GM23338 (cell line): ENCODE data around the gene OGFOD2. TPM values are rescaled to one million over a fixed set of nuclear protein-coding genes. Genes with fewer than 3 reads are reported as not detected.

Source experiments
- ATAC-seq: fragments of 200-7000 bp; cut with Tn5 transposase; 3 replicates; pipeline ENCODE4 v1.9.1; 2020
- DNase-seq: peaks from one replicate; pipeline ENCODE4 v3.0.0-alpha.2; 2015; ENCODE audit warnings: low spot score
- H2AFZ ChIP-seq: fragments of 200-600 bp; sonication (generic); 2 replicates; pipeline ENCODE4 v1.8.0; 2016; ENCODE audit warnings: antibody characterized with exemption, mild to moderate bottlenecking, moderate library complexity
- H3F3A ChIP-seq: fragments of 200-600 bp; sonication (generic); replicated peaks from 2 replicates; pipeline ENCODE4 v1.8.0; 2017; ENCODE audit warnings: antibody characterized with exemption, mixed run types, low read depth
- H3K27ac ChIP-seq: fragments of 200-600 bp; sonication (generic); 2 replicates; pipeline ENCODE4 v1.6.1; 2016; ENCODE audit warnings: low read depth
- H3K27me3 ChIP-seq: fragments of 200-600 bp; sonication (generic); 2 replicates; pipeline ENCODE4 v1.8.0; 2016; ENCODE audit warnings: mild to moderate bottlenecking, mixed run types, moderate library complexity; ENCODE audit not compliant: insufficient read depth
- H3K36me3 ChIP-seq: fragments of 200-600 bp; sonication (generic); 2 replicates; pipeline ENCODE4 v1.8.0; 2016; ENCODE audit warnings: mild to moderate bottlenecking; ENCODE audit not compliant: insufficient read depth
- H3K4me1 ChIP-seq: fragments of 200-600 bp; sonication (generic); 2 replicates; pipeline ENCODE4 v1.8.0; 2016; ENCODE audit warnings: mild to moderate bottlenecking, moderate library complexity; ENCODE audit not compliant: insufficient read depth
- H3K4me2 ChIP-seq: fragments of 200-600 bp; sonication (generic); 2 replicates; pipeline ENCODE4 v1.7.1; 2017; ENCODE audit warnings: mixed run types
- H3K4me3 ChIP-seq: fragments of 200-600 bp; sonication (generic); 2 replicates; pipeline ENCODE4 v1.6.1; 2016; ENCODE audit warnings: mixed run types
- H3K79me2 ChIP-seq: fragments of 200-600 bp; sonication (generic); replicated peaks from 2 replicates; pipeline ENCODE4 v1.8.0; 2017; ENCODE audit warnings: mild to moderate bottlenecking; ENCODE audit not compliant: insufficient read depth
- H3K9me2 ChIP-seq: fragments of 200-600 bp; sonication (generic); 2 replicates; pipeline ENCODE4 v1.8.0; 2017; ENCODE audit not compliant: insufficient read depth
- H4K20me1 ChIP-seq: fragments of 200-600 bp; sonication (generic); replicated peaks from 2 replicates; pipeline ENCODE4 v1.8.0; 2017; ENCODE audit warnings: mild to moderate bottlenecking; ENCODE audit not compliant: insufficient read depth
- H3K27ac Mint-ChIP-seq: 2 replicates; pipeline ENCODE4 v1.8.0; 2020; ENCODE audit warnings: inconsistent platforms, mild to moderate bottlenecking, moderate library complexity, mixed read lengths
- H3K27me3 Mint-ChIP-seq: 3 replicates; pipeline ENCODE4 v1.8.0; 2022; ENCODE audit warnings: low read depth, mild to moderate bottlenecking, moderate library complexity, mixed read lengths, inconsistent platforms; ENCODE audit not compliant: insufficient read depth, poor library complexity
- H3K36me3 Mint-ChIP-seq: 3 replicates; pipeline ENCODE4 v1.8.0; 2021; ENCODE audit warnings: low read depth, mild to moderate bottlenecking, inconsistent platforms, moderate library complexity, mixed read lengths
- H3K4me1 Mint-ChIP-seq: 3 replicates; pipeline ENCODE4 v1.8.0; 2020; ENCODE audit warnings: mild to moderate bottlenecking, inconsistent platforms, mixed read lengths
- H3K4me3 Mint-ChIP-seq: 3 replicates; pipeline ENCODE4 v1.8.0; 2021; ENCODE audit warnings: moderate library complexity, mild to moderate bottlenecking, inconsistent platforms, mixed read lengths
- H3K9me3 Mint-ChIP-seq: 3 replicates; pipeline ENCODE4 v1.8.0; 2020; ENCODE audit warnings: moderate library complexity, mild to moderate bottlenecking, inconsistent platforms, mixed read lengths
- CREB1 ChIP-seq: fragments of 250-450 bp; sonication (Bioruptor Pico); IDR thresholded peaks from 2 replicates; pipeline ENCODE4 v1.5.0; 2020; ENCODE audit warnings: low read depth, mild to moderate bottlenecking, moderate library complexity
- CTCF ChIP-seq, 2 experiments: fragments of 200-600 bp in 1 of 2; sonication (generic) in 1 of 2; conservative IDR thresholded peaks; 2 replicates each; pipeline versions ENCODE4 v1.5.1 to v1.6.1; 2016 to 2017; ENCODE audit warnings: antibody characterized with exemption in 2 of 2, low read depth in 2 of 2, mild to moderate bottlenecking in 2 of 2, moderate library complexity in 1 of 2
- ETS1 ChIP-seq: IDR thresholded peaks from 2 replicates; pipeline ENCODE4 v1.6.1; 2016; ENCODE audit warnings: antibody characterized with exemption
- EZH2 ChIP-seq: fragments of 200-600 bp; sonication (generic); IDR thresholded peaks from one replicate; pipeline ENCODE4 v1.8.0; 2017; ENCODE audit warnings: antibody characterized with exemption, mild to moderate bottlenecking, low read depth; ENCODE audit not compliant: unreplicated experiment
- EZH2phosphoT487 ChIP-seq: fragments of 200-600 bp; sonication (generic); IDR thresholded peaks from one replicate; pipeline ENCODE4 v1.8.1; 2018; ENCODE audit warnings: antibody characterized with exemption; ENCODE audit not compliant: unreplicated experiment
- JUNB ChIP-seq: IDR thresholded peaks from one replicate; pipeline ENCODE4 v1.6.1; 2016; ENCODE audit warnings: antibody characterized with exemption; ENCODE audit not compliant: unreplicated experiment
- NANOG ChIP-seq: IDR thresholded peaks from 2 replicates; pipeline ENCODE4 v1.6.1; 2016; ENCODE audit warnings: antibody characterized with exemption, borderline replicate concordance
- POLR2AphosphoS5 ChIP-seq: IDR thresholded peaks from 2 replicates; pipeline ENCODE4 v1.6.1; 2016; ENCODE audit warnings: antibody characterized with exemption, low read depth
- REST ChIP-seq: IDR thresholded peaks from one replicate; pipeline ENCODE4 v1.6.1; 2018; ENCODE audit warnings: antibody characterized with exemption; ENCODE audit not compliant: unreplicated experiment
- STAT1 ChIP-seq: IDR thresholded peaks from one replicate; pipeline ENCODE4 v1.6.1; 2016; ENCODE audit warnings: antibody characterized with exemption; ENCODE audit not compliant: unreplicated experiment
- ZNF114 ChIP-seq: fragments of 250-450 bp; sonication (Bioruptor Pico); IDR thresholded peaks from 2 replicates; pipeline ENCODE4 v1.5.0; 2020; ENCODE audit warnings: mild to moderate bottlenecking, moderate library complexity
- ZNF331 ChIP-seq: fragments of 250-450 bp; sonication (Bioruptor Pico); IDR thresholded peaks from 2 replicates; pipeline ENCODE4 v1.5.0; 2020; ENCODE audit warnings: low read depth, mild to moderate bottlenecking, moderate library complexity
- ZNF462 ChIP-seq: fragments of 250-450 bp; sonication (Bioruptor Pico); IDR thresholded peaks from 2 replicates; pipeline ENCODE4 v1.5.0; 2020; ENCODE audit warnings: mild to moderate bottlenecking, moderate library complexity
- polyA plus RNA-seq: library from polyadenylated mRNA; unstranded; fragments of >200 nt; fragmentation: Nextera tagmentation; extraction: Ambion mirVana; gene quantifications from 2 replicates; pipeline ENCODE4 v1.2.1, GENCODE V29; 2016
- total RNA-seq: library from RNA; depleted of rRNA; stranded (reverse); fragments of >200 nt; shearing (Covaris generic); gene quantifications from 2 replicates; pipeline ENCODE4 v1.2.3, GENCODE V29; 2014

The OGFOD2 gene
- total and polyA plus RNA-seq, 2 experiments from 2014 or later: 13.1 to 16.1 TPM

GRCh38 chr12:123001464-123001863 is 26.4 kb downstream of the OGFOD2 start:
- H3K79me2 ChIP-seq: no peaks in the 10 kb centered on the region
- no peaks in the 10 kb centered on the region for H3K27me3 ChIP-seq
- H3F3A ChIP-seq: no peaks in the 10 kb centered on the region
- H3K4me2 ChIP-seq: no peak overlapping the region
- no peak for ATAC-seq
- no peak for TF ChIP-seq ETS1
- TF ChIP-seq STAT1: no peak
- TF ChIP-seq EZH2phosphoT487: no peak
- TF ChIP-seq JUNB: no peak
- no peak for TF ChIP-seq ZNF462 (CRISPR knock-in tag)
- TF ChIP-seq ZNF331: no peak
- no peak for TF ChIP-seq ZNF114 (CRISPR knock-in tag)
- no peak for TF ChIP-seq EZH2
- TF ChIP-seq NANOG: no peak
- TF ChIP-seq CREB1 (CRISPR knock-in tag): no peak
- no peak for TF ChIP-seq CTCF (conservative IDR thresholded peaks at IDR 0.05; ENCODE audit: low read depth in 2 of 2)
- no peak for TF ChIP-seq POLR2AphosphoS5
- no peak for TF ChIP-seq REST
- DNase-seq: no peak
- H3K36me3 ChIP-seq: no peaks in the 10 kb centered on the region
- Mint-ChIP-seq H3K4me1 (no peaks in the 10 kb centered on the region; the same call in 2 of the 3 replicates), H3K27me3 (peaks cover 13% of the 10 kb centered on the region), H3K9me3 (no peaks in the 10 kb centered on the region; the same call in 2 of the 3 replicates), H3K4me3 (no peak overlapping the region), H3K36me3 (no peaks in the 10 kb centered on the region), H3K27ac (no peak overlapping the region)
- H3K9me2 ChIP-seq: no peaks in the 10 kb centered on the region
- H3K4me1 ChIP-seq: no peaks in the 10 kb centered on the region
- no peaks in the 10 kb centered on the region for H4K20me1 ChIP-seq
- H3K4me3 ChIP-seq: no peak overlapping the region
- H3K27ac ChIP-seq: no peak overlapping the region
- no peak overlapping the region for H2AFZ ChIP-seq
